K562 (cell line): ENCODE measurements around the gene POSTN. TPM values are rescaled to one million over a fixed set of nuclear protein-coding genes. Genes with fewer than 3 reads are reported as not detected.

Experiments
- ATAC-seq: fragments of 200-7000 bp; cut with Tn5 transposase; 3 replicates; pipeline ENCODE4 v1.9.1; 2020; ENCODE audit warnings: moderate library complexity
- BruUV-seq: library from RNA; stranded (reverse); fragments of 400-500 nt; replicated peaks from 2 replicates; lab custom pipeline; 2021; lab: Mats Ljungman, UMichigan
- CTCF ChIA-PET: fragments of 300-600 bp; formaldehyde crosslinking; extraction: SDS; loops from one replicate; lab custom pipeline; 2021; ENCODE audit warnings: low intra/inter-chr PET ratio; lab: Yijun Ruan, JAX
- POLR2A ChIA-PET: fragments of 300-600, 350-650 bp; sonication (Branson Sonifier 250); formaldehyde crosslinking; extraction: SDS; loops from one replicate; lab custom pipeline; 2021; ENCODE audit warnings: antibody characterized with exemption, inconsistent platforms; lab: Yijun Ruan, JAX
- DNase-seq, 4 experiments: peaks; one replicate each; pipeline versions ENCODE4 v3.0.0 to v3.0.0-alpha.2; 2011 to 2018; ENCODE audit warnings: low spot score in 3 of 4, mixed read lengths in 3 of 4; ENCODE audit errors: extremely low read depth in 1 of 4
- FAIRE-seq: peaks from 2 replicates; lab custom pipeline; 2011; peaks lifted over from hg19 to GRCh38; lab: Jason Lieb, UNC
- H2AFZ ChIP-seq: 2 replicates; pipeline ENCODE4 v1.6.0; 2011; ENCODE audit warnings: low read depth, low read length, control low read depth, inconsistent platforms
- H3K27ac ChIP-seq: fragments of 200-600 bp; 3 replicates; pipeline ENCODE4 v1.8.0; 2011; ENCODE audit warnings: low read depth, mild to moderate bottlenecking, control low read depth, inconsistent platforms, low read length, moderate library complexity, mixed read lengths; ENCODE audit errors: extremely low read depth
- H3K27me3 ChIP-seq, 2 experiments: fragments of 300-600 bp in 1 of 2; 2 replicates in 1 of 2; 3 replicates in 1 of 2; pipeline versions ENCODE4 v1.6.0 to v1.8.0; 2011; ENCODE audit warnings: inconsistent platforms in 2 of 2, low read length in 2 of 2, mild to moderate bottlenecking in 1 of 2, mixed read lengths in 1 of 2, moderate library complexity in 1 of 2; ENCODE audit not compliant: control insufficient read depth in 2 of 2, insufficient read depth in 2 of 2
- H3K36me3 ChIP-seq: fragments of 300-600 bp; 3 replicates; pipeline ENCODE4 v1.8.0; 2011; ENCODE audit warnings: mild to moderate bottlenecking, low read length, inconsistent platforms; ENCODE audit not compliant: control insufficient read depth, insufficient read depth
- H3K4me1 ChIP-seq, 2 experiments: fragments of 200-600 bp in 1 of 2; replicated peaks in 1 of 2; 2 replicates in 1 of 2; 3 replicates in 1 of 2; pipeline versions ENCODE4 v1.5.1 to v1.8.0; 2011; ENCODE audit warnings: inconsistent platforms in 2 of 2, low read length in 2 of 2, mild to moderate bottlenecking in 1 of 2, mixed read lengths in 1 of 2, moderate library complexity in 1 of 2; ENCODE audit not compliant: control insufficient read depth in 2 of 2, insufficient read depth in 2 of 2
- H3K4me2 ChIP-seq: 2 replicates; pipeline ENCODE4 v1.6.1; 2011; ENCODE audit warnings: low read length, control low read depth, inconsistent platforms, mixed read lengths; ENCODE audit not compliant: insufficient read depth
- H3K4me3 ChIP-seq: fragments of 200-600 bp; sonication (generic), shearing (Covaris generic); 2 replicates; pipeline ENCODE4 v1.5.1; 2016; ENCODE audit warnings: control low read depth, inconsistent platforms
- H3K79me2 ChIP-seq: fragments of 200-600 bp; 3 replicates; pipeline ENCODE4 v1.8.0; 2011; ENCODE audit warnings: low read length, inconsistent platforms; ENCODE audit not compliant: control insufficient read depth, insufficient read depth
- H3K9ac ChIP-seq, 2 experiments: 2 replicates each; pipeline versions ENCODE4 v1.6.0 to v1.6.1; 2011; ENCODE audit warnings: low read depth in 2 of 2, low read length in 2 of 2, control low read depth in 1 of 2, inconsistent platforms in 1 of 2, mild to moderate bottlenecking in 1 of 2, mixed read lengths in 1 of 2; ENCODE audit not compliant: insufficient read depth in 1 of 2
- H3K9me1 ChIP-seq: one replicate; pipeline ENCODE4 v1.6.0; 2011; ENCODE audit warnings: inconsistent platforms, mild to moderate bottlenecking, low read length, moderate library complexity; ENCODE audit not compliant: control insufficient read depth, insufficient read depth
- H3K9me3 ChIP-seq: replicated peaks from 2 replicates; pipeline ENCODE4 v1.5.1; 2011; ENCODE audit warnings: low read depth, low read length, inconsistent platforms; ENCODE audit not compliant: control insufficient read depth, insufficient read depth
- H4K20me1 ChIP-seq: replicated peaks from 2 replicates; pipeline ENCODE4 v1.6.1; 2011; ENCODE audit warnings: low read length, inconsistent platforms, mixed read lengths; ENCODE audit not compliant: control insufficient read depth, insufficient read depth
- CBFA2T3 ChIP-seq: fragments of 450-650 bp; IDR thresholded peaks from 2 replicates; pipeline ENCODE4 v1.6.1; 2017
- CREB3 ChIP-seq: fragments of 450-650 bp; conservative IDR thresholded peaks from 2 replicates; pipeline ENCODE4 v1.6.1; 2016; ENCODE audit warnings: missing genetic modification characterization, low read depth, mild to moderate bottlenecking, missing compliant biosample characterization, moderate library complexity
- FOXM1 ChIP-seq, 2 experiments: fragments of 450-650 bp in 1 of 2; sonication (generic) in 1 of 2; formaldehyde crosslinking in 1 of 2; IDR thresholded peaks; 2 replicates each; pipeline versions ENCODE4 v1.6.1 to v1.9.0; 2017 to 2022; ENCODE audit warnings: low read depth in 2 of 2, mild to moderate bottlenecking in 2 of 2, missing genetic modification reagents in 1 of 2, moderate library complexity in 1 of 2
- ZBTB1 ChIP-seq: sonication (generic); formaldehyde crosslinking; IDR thresholded peaks from 2 replicates; pipeline ENCODE4 v1.8.1; 2023; ENCODE audit warnings: missing genetic modification reagents, low read depth, mild to moderate bottlenecking, borderline replicate concordance
- ZNF592 ChIP-seq: fragments of 450-650 bp; IDR thresholded peaks from 2 replicates; pipeline ENCODE4 v1.6.1; 2017; ENCODE audit warnings: antibody characterized with exemption, mild to moderate bottlenecking
- WGBS: fragments of 100-300 bp; shearing (Covaris generic); methylation state at CpG from one replicate; pipeline ENCODE4 v1.1.6; 2016; ENCODE audit warnings: low coverage, mixed read lengths; ENCODE audit not compliant: insufficient coverage; ENCODE audit errors: missing lambda C conversion rate; 5-methylcytosine and 5-hydroxymethylcytosine counted together
- in situ Hi-C: fragments of 300-500 bp; cut with MboI; formaldehyde crosslinking; loops from 4 replicates; pipeline ENCODE4 v1.15.0; 2018; ENCODE audit warnings: inconsistent platforms, mixed read lengths
- intact Hi-C: fragments of 100-400 bp; cut with micrococcal nuclease; formaldehyde crosslinking; loops from 2 replicates; pipeline ENCODE4 v1.14.2; 2022
- polyA plus RNA-seq, 8 experiments: library from polyadenylated mRNA; depleted of rRNA in 4 of 8; stranded (reverse) in 5 of 8; unstranded in 3 of 8; fragments of >200 nt; fragmentation: Nextera tagmentation in 2 of 8; fragmentation: Illumina TruSeq in 1 of 8; extraction: Ambion mirVana in 2 of 8; extraction: Trizol in 1 of 8; gene quantifications; 2 replicates each; pipeline versions ENCODE4 v1.2.1 to v1.2.3, GENCODE V29; 2011 to 2014; ENCODE audit warnings: inconsistent platforms in 1 of 8, missing spikeins in 1 of 8
- total RNA-seq, 7 experiments: library from RNA; depleted of rRNA in 6 of 7; stranded (reverse); fragments of >200 nt in 6 of 7; fragmentation: Illumina TruSeq in 2 of 7; extraction: Trizol in 2 of 7; gene quantifications; 2 replicates each; pipeline versions ENCODE4 v1.2.1 to v1.2.3, GENCODE V29; 2011 to 2021; ENCODE audit warnings: low replicate concordance in 1 of 7

The POSTN gene
- total and polyA plus RNA-seq, 9 of the 15 experiments (the other 6 are each of a cell fraction or from before 2014, with no cell fraction given), result 0.01 to 0.04 TPM; not detected in 7

GRCh38 chr13:37618554-37618953 is 20.0 kb upstream of the POSTN start (continued):
- TF ChIP-seq FOXM1 (IDR thresholded peaks at IDR 0.05; ENCODE audit: low read depth) (no peak), FOXM1 (CRISPR knock-in tag; IDR thresholded peaks at IDR 0.05; ENCODE audit: low read depth) (no peak), CBFA2T3 (no peak)

- H3K4me3 ChIP-seq, result no peak overlapping the region
- TF ChIP-seq ZBTB1 (CRISPR knock-in tag) (no peak), CREB3 (tag) (no peak), ZNF592 (no peak)
- no peak overlapping the region for H3K27ac ChIP-seq
- no peaks in the 10 kb centered on the region for H3K9me3 ChIP-seq
- ChIA-PET CTCF (no interaction called here), POLR2A (no interaction called here)
- H3K4me2 ChIP-seq, result no peak overlapping the region
- no peak for FAIRE-seq
- H3K36me3 ChIP-seq, result no peaks in the 10 kb centered on the region
- WGBS, result 0% methylated on average over 1 of the region's 1 CpG
- no peak overlapping the region for H2AFZ ChIP-seq
- H3K9ac ChIP-seq, result no peak overlapping the region
- BruUV-seq, result no TSS peak
- in situ Hi-C loops (loop anchor here (25.0 kb wide), 1 partner anchor 505 kb away; the partner anchor contains the start of gene CSNK1A1L), intact Hi-C loops (no loop called here)
- H3K9me1 ChIP-seq, result no peaks in the 10 kb centered on the region
- no peaks in the 10 kb centered on the region for H3K27me3 ChIP-seq
- H3K4me1 ChIP-seq, result no peaks in the 10 kb centered on the region
- no peak for ATAC-seq
- no peaks in the 10 kb centered on the region for H4K20me1 ChIP-seq
- DNase-seq, result no peak
- no peaks in the 10 kb centered on the region for H3K79me2 ChIP-seq
These were observed 18.6 kb upstream of the POSTN start for GRCh38 chr13:37617173-37617572.
